WTC11 (cell line): Measurements from ENCODE around the gene CCAR1. TPM values are rescaled to one million over a fixed set of nuclear protein-coding genes. Genes with fewer than 3 reads are reported as not detected.
"Not testable (repeated sequence)": the region's sequence is repeated elsewhere in the genome, so short reads cannot be mapped to it uniquely, and the experiment has no call there.

ENCODE experiments used
- ATAC-seq: fragments of 200-7000 bp; cut with Tn5 transposase; 2 replicates; pipeline ENCODE4 v1.10.0; 2021; ENCODE audit warnings: mild to moderate bottlenecking, moderate library complexity
- CTCF ChIA-PET: fragments of 300-600 bp; sonication (Branson Sonifier 250); formaldehyde crosslinking; loops from one replicate; lab custom pipeline; 2021; ENCODE audit warnings: antibody characterized with exemption; lab: Charles Lee
- POLR2A ChIA-PET: fragments of 350-600 bp; sonication (Branson Sonifier 250); formaldehyde crosslinking; loops from one replicate; lab custom pipeline; 2021; ENCODE audit warnings: antibody characterized with exemption; lab: Charles Lee
- DNase-seq: peaks from one replicate; pipeline ENCODE4 v3.0.0; 2021; ENCODE audit warnings: low spot score
- H3K27ac Mint-ChIP-seq: 2 replicates; pipeline ENCODE4 v1.8.0; 2021; ENCODE audit warnings: mixed read lengths
- H3K27me3 Mint-ChIP-seq: 2 replicates; pipeline ENCODE4 v1.8.0; 2021; ENCODE audit warnings: low read depth, mild to moderate bottlenecking, moderate library complexity, mixed read lengths
- H3K36me3 Mint-ChIP-seq: 2 replicates; pipeline ENCODE4 v1.8.0; 2021; ENCODE audit warnings: mixed read lengths
- H3K4me1 Mint-ChIP-seq: 2 replicates; pipeline ENCODE4 v1.8.0; 2022; ENCODE audit warnings: mixed read lengths
- H3K4me3 Mint-ChIP-seq: 2 replicates; pipeline ENCODE4 v1.8.0; 2021; ENCODE audit warnings: mild to moderate bottlenecking, moderate library complexity, mixed read lengths
- H3K9me3 Mint-ChIP-seq: 2 replicates; pipeline ENCODE4 v1.8.0; 2021; ENCODE audit warnings: mixed read lengths
- E2F1 ChIP-seq: sonication (generic); formaldehyde crosslinking; IDR thresholded peaks from 2 replicates; pipeline ENCODE4 v1.8.0; 2022; ENCODE audit warnings: mild to moderate bottlenecking, missing genetic modification reagents
- EMX1 ChIP-seq: fragments of 250-450 bp; sonication (Bioruptor Pico); IDR thresholded peaks from 2 replicates; pipeline ENCODE4 v1.8.0; 2021; ENCODE audit warnings: mild to moderate bottlenecking
- GTF2I ChIP-seq: fragments of 250-450 bp; sonication (Bioruptor Pico); conservative IDR thresholded peaks from 2 replicates; pipeline ENCODE4 v1.4.0; 2021; ENCODE audit warnings: mild to moderate bottlenecking
- HMGA2 ChIP-seq: fragments of 250-450 bp; sonication (Bioruptor Pico); IDR thresholded peaks from 2 replicates; pipeline ENCODE4 v1.4.0; 2021; ENCODE audit warnings: mild to moderate bottlenecking, moderate library complexity
- JAZF1 ChIP-seq: fragments of 250-450 bp; sonication (Bioruptor Pico); IDR thresholded peaks from 2 replicates; pipeline ENCODE4 v1.9.0; 2021; ENCODE audit warnings: moderate library complexity, mild to moderate bottlenecking, inconsistent platforms
- NFATC4 ChIP-seq: fragments of 250-450 bp; sonication (Bioruptor Pico); IDR thresholded peaks from 2 replicates; pipeline ENCODE4 v1.9.0; 2021; ENCODE audit warnings: mild to moderate bottlenecking
- NFE2L1 ChIP-seq: sonication (generic); formaldehyde crosslinking; IDR thresholded peaks from 2 replicates; pipeline ENCODE4 v1.8.1; 2023; ENCODE audit warnings: missing genetic modification reagents
- NR1H2 ChIP-seq: sonication (generic); formaldehyde crosslinking; IDR thresholded peaks from 2 replicates; pipeline ENCODE4 v1.9.0; 2021; ENCODE audit warnings: mild to moderate bottlenecking, moderate library complexity, missing genetic modification reagents
- RELA ChIP-seq: sonication (generic); formaldehyde crosslinking; IDR thresholded peaks from 2 replicates; pipeline ENCODE4 v1.8.1; 2022; ENCODE audit warnings: missing genetic modification reagents, mild to moderate bottlenecking, borderline replicate concordance
- TEAD1 ChIP-seq: sonication (generic); formaldehyde crosslinking; IDR thresholded peaks from 2 replicates; pipeline ENCODE4 v1.8.0; 2022; ENCODE audit warnings: mild to moderate bottlenecking, missing genetic modification reagents
- TEAD4 ChIP-seq: sonication (generic); formaldehyde crosslinking; IDR thresholded peaks from 2 replicates; pipeline ENCODE4 v1.8.0; 2022; ENCODE audit warnings: mild to moderate bottlenecking, missing genetic modification reagents
- ZNF121 ChIP-seq: sonication (generic); formaldehyde crosslinking; IDR thresholded peaks from 2 replicates; pipeline ENCODE4 v1.8.0; 2023; ENCODE audit warnings: missing genetic modification reagents
- ZNF317 ChIP-seq: sonication (generic); formaldehyde crosslinking; IDR thresholded peaks from 2 replicates; pipeline ENCODE4 v1.8.1; 2023; ENCODE audit warnings: low read depth, mild to moderate bottlenecking, moderate library complexity, missing genetic modification reagents, borderline replicate concordance
- ZNF512 ChIP-seq: sonication (generic); formaldehyde crosslinking; IDR thresholded peaks from 2 replicates; pipeline ENCODE4 v1.8.1; 2022; ENCODE audit warnings: missing genetic modification reagents, borderline replicate concordance
- total RNA-seq: library from RNA; stranded (reverse); gene quantifications from 3 replicates; pipeline ENCODE4 v1.2.3, GENCODE V29; 2021
- TF ChIP-seq, protein P1 (sequence below): sonication (generic); formaldehyde crosslinking; IDR thresholded peaks from 2 replicates; pipeline ENCODE4 v1.8.1; 2022; ENCODE audit warnings: mild to moderate bottlenecking, missing genetic modification reagents, moderate library complexity, borderline replicate concordance
- TF ChIP-seq, protein P2 (sequence below): sonication (generic); formaldehyde crosslinking; IDR thresholded peaks from 2 replicates; pipeline ENCODE4 v1.8.1; 2023; ENCODE audit warnings: mild to moderate bottlenecking, missing genetic modification reagents, moderate library complexity
- TF ChIP-seq, protein P3 (sequence below): fragments of 250-450 bp; sonication (Bioruptor Pico); IDR thresholded peaks from 2 replicates; pipeline ENCODE4 v1.9.0; 2021; ENCODE audit warnings: mild to moderate bottlenecking
- TF ChIP-seq, protein P4 (sequence below): sonication (generic); formaldehyde crosslinking; IDR thresholded peaks from 2 replicates; pipeline ENCODE4 v1.8.1; 2022; ENCODE audit warnings: low read depth, missing genetic modification reagents, borderline replicate concordance

Gene CCAR1
- total RNA-seq, 1 experiment from 2014 or later: 95.4 TPM

- CTCF ChIA-PET, H3K9me3 Mint-ChIP-seq, DNase-seq, H3K36me3 Mint-ChIP-seq, H3K4me1 Mint-ChIP-seq, ATAC-seq, H3K27ac Mint-ChIP-seq, POLR2A ChIA-PET, H3K27me3 Mint-ChIP-seq, H3K4me3 Mint-ChIP-seq: not testable (repeated sequence)
- peak; percentile 31; the same call in 1 of the 2 replicates for TF ChIP-seq ZNF121 (CRISPR knock-in tag)
Measured at GRCh38 chr10:68810830-68811229, 89.8 kb downstream of the CCAR1 start.

DNA sequence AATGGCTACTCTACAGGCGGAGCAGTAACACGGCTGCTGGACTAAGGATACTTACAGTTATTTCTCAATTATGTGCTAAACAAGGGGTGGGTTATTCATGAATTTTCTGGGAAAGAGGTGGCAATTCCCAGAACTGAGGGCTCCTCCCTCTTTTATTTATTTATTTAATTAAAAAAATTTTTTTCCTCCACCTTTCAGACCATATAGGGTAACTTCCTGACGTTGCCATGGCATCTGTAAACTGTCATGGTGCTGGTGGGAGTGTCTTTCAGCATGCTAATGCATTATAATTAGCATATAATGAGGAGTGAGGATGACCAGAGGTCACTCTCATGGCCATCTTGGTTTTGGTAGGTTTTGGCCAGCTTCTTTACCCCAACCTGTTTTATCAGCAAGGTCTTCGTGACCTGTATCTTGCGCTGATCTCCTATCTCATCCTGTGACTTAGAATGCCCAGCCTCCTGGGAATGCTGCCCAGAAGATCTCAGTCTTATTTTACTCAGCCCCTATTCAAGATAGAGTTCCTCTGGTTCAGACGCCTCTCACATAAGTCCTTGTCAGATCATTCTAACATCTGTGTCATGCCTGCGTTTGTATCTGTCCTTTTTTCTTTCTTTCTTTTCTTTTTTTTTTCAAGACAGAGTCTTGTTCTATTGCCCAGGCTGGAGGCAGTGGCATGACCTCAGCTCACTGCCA is 90.4 kb downstream of the CCAR1 start:
- ATAC-seq (no peak), DNase-seq (no peak)
- Mint-ChIP-seq H3K4me1 (peaks cover 3% of the 10 kb centered on the region; the same call in 1 of the 2 replicates), H3K27ac (no peak overlapping the region), H3K9me3 (no peaks in the 10 kb centered on the region), H3K36me3 (no peaks in the 10 kb centered on the region), H3K27me3 (no peaks in the 10 kb centered on the region), H3K4me3 (no peak overlapping the region)
- ChIA-PET POLR2A (no interaction called here), CTCF (no interaction called here)
- TF ChIP-seq, protein P1, sequence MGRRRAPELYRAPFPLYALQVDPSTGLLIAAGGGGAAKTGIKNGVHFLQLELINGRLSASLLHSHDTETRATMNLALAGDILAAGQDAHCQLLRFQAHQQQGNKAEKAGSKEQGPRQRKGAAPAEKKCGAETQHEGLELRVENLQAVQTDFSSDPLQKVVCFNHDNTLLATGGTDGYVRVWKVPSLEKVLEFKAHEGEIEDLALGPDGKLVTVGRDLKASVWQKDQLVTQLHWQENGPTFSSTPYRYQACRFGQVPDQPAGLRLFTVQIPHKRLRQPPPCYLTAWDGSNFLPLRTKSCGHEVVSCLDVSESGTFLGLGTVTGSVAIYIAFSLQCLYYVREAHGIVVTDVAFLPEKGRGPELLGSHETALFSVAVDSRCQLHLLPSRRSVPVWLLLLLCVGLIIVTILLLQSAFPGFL: no peak
- TF ChIP-seq ZNF512 (CRISPR knock-in tag) (no peak), ZNF317 (CRISPR knock-in tag) (no peak), GTF2I (no peak), RELA (CRISPR knock-in tag) (no peak)

GRCh38 chr10:68812420-68812819 is 91.4 kb downstream of the CCAR1 start:
- no peak overlapping the region for H3K27ac Mint-ChIP-seq
- POLR2A ChIA-PET: interaction anchor here (0.6 kb wide), 1 partner anchor 24 kb away, joined by 5 read pairs; no protein-coding TSS in a partner anchor
- H3K4me1 Mint-ChIP-seq: peaks cover 3% of the 10 kb centered on the region; the same call in 1 of the 2 replicates
- no peaks in the 10 kb centered on the region for H3K36me3 Mint-ChIP-seq
- DNase-seq: no peak
- ATAC-seq: no peak
- no peaks in the 10 kb centered on the region for H3K27me3 Mint-ChIP-seq
- H3K4me3 Mint-ChIP-seq: no peak overlapping the region
- no peak for TF ChIP-seq NFATC4
- no peak for TF ChIP-seq HMGA2 (CRISPR knock-in tag)
- TF ChIP-seq JAZF1 (CRISPR knock-in tag): no peak
- TF ChIP-seq, protein P2, sequence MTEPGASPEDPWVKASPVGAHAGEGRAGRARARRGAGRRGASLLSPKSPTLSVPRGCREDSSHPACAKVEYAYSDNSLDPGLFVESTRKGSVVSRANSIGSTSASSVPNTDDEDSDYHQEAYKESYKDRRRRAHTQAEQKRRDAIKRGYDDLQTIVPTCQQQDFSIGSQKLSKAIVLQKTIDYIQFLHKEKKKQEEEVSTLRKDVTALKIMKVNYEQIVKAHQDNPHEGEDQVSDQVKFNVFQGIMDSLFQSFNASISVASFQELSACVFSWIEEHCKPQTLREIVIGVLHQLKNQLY (CRISPR knock-in tag): no peak
- no peaks in the 10 kb centered on the region for H3K9me3 Mint-ChIP-seq
- CTCF ChIA-PET: no interaction called here

GRCh38 chr10:68813559-68813958 is 92.5 kb downstream of the CCAR1 start:
- ChIA-PET CTCF (interaction anchor here (0.5 kb wide), 1 partner anchor 80 kb away, joined by 3 read pairs; no protein-coding TSS in a partner anchor), POLR2A (interaction anchor here (0.6 kb wide), 1 partner anchor 282 kb away, joined by 3 read pairs; no protein-coding TSS in a partner anchor)
- H3K9me3 Mint-ChIP-seq: no peaks in the 10 kb centered on the region
- no peaks in the 10 kb centered on the region for H3K36me3 Mint-ChIP-seq
- no peak overlapping the region for H3K4me3 Mint-ChIP-seq
- H3K4me1 Mint-ChIP-seq: peaks cover 3% of the 10 kb centered on the region; the same call in 1 of the 2 replicates
- ATAC-seq (no peak), DNase-seq (no peak)
- H3K27me3 Mint-ChIP-seq: no peaks in the 10 kb centered on the region
- no peak overlapping the region for H3K27ac Mint-ChIP-seq
- no peak for TF ChIP-seq ZNF121 (CRISPR knock-in tag)
- no peak for TF ChIP-seq E2F1
- TF ChIP-seq TEAD1 (CRISPR knock-in tag): no peak
- TF ChIP-seq, protein P3, sequence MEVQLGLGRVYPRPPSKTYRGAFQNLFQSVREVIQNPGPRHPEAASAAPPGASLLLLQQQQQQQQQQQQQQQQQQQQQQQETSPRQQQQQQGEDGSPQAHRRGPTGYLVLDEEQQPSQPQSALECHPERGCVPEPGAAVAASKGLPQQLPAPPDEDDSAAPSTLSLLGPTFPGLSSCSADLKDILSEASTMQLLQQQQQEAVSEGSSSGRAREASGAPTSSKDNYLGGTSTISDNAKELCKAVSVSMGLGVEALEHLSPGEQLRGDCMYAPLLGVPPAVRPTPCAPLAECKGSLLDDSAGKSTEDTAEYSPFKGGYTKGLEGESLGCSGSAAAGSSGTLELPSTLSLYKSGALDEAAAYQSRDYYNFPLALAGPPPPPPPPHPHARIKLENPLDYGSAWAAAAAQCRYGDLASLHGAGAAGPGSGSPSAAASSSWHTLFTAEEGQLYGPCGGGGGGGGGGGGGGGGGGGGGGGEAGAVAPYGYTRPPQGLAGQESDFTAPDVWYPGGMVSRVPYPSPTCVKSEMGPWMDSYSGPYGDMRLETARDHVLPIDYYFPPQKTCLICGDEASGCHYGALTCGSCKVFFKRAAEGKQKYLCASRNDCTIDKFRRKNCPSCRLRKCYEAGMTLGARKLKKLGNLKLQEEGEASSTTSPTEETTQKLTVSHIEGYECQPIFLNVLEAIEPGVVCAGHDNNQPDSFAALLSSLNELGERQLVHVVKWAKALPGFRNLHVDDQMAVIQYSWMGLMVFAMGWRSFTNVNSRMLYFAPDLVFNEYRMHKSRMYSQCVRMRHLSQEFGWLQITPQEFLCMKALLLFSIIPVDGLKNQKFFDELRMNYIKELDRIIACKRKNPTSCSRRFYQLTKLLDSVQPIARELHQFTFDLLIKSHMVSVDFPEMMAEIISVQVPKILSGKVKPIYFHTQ (CRISPR knock-in tag): no peak
- no peak for TF ChIP-seq NR1H2 (CRISPR knock-in tag)
- TF ChIP-seq TEAD4 (CRISPR knock-in tag): no peak
- TF ChIP-seq NFE2L1 (CRISPR knock-in tag): no peak
- TF ChIP-seq, protein P4, sequence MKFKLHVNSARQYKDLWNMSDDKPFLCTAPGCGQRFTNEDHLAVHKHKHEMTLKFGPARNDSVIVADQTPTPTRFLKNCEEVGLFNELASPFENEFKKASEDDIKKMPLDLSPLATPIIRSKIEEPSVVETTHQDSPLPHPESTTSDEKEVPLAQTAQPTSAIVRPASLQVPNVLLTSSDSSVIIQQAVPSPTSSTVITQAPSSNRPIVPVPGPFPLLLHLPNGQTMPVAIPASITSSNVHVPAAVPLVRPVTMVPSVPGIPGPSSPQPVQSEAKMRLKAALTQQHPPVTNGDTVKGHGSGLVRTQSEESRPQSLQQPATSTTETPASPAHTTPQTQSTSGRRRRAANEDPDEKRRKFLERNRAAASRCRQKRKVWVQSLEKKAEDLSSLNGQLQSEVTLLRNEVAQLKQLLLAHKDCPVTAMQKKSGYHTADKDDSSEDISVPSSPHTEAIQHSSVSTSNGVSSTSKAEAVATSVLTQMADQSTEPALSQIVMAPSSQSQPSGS (CRISPR knock-in tag): no peak
- no peak for TF ChIP-seq EMX1 (CRISPR knock-in tag)
